Measurements from ENCODE around the gene LGR6.

GRCh38 chr1:202187697-202188407 is 5.7 kb upstream of the LGR6 start:
- TF ChIP-seq CTCF (IDR thresholded peaks at IDR 0.05): no peak
- TF ChIP-seq POLR2A (IDR thresholded peaks at IDR 0.05): no peak
- no peak for TF ChIP-seq POLR2AphosphoS5 (IDR thresholded peaks at IDR 0.05)
- TF ChIP-seq EP300 (IDR thresholded peaks at IDR 0.05): no peak

Data from gastroesophageal sphincter (tissue), 3 donors.